Spinal cord (tissue), 10 donors: ENCODE measurements around the gene TBC1D22A. TPM values are rescaled to one million over a fixed set of nuclear protein-coding genes. Genes with fewer than 3 reads are reported as not detected.

Source experiments
- DNase-seq, 6 donors: peaks; one replicate each; pipeline versions ENCODE4 v3.0.0 to v3.0.0-alpha.2; 2013 to 2015; ENCODE audit warnings: low spot score in 6 of 6, low read depth in 4 of 6
- H3K27ac ChIP-seq: one replicate; pipeline ENCODE4 v1.5.1; 2013; ENCODE audit warnings: low read depth, low read length, control low read depth
- H3K27me3 ChIP-seq: one replicate; pipeline ENCODE4 v1.6.1; 2013; ENCODE audit warnings: low read length; ENCODE audit not compliant: control insufficient read depth, insufficient read depth
- H3K36me3 ChIP-seq: one replicate; pipeline ENCODE4 v1.6.1; 2013; ENCODE audit warnings: low read length; ENCODE audit not compliant: control insufficient read depth, insufficient read depth
- H3K4me1 ChIP-seq: one replicate; pipeline ENCODE4 v1.6.1; 2013; ENCODE audit warnings: low read length; ENCODE audit not compliant: control insufficient read depth, insufficient read depth
- H3K4me3 ChIP-seq: one replicate; pipeline ENCODE4 v1.5.1; 2013; ENCODE audit warnings: low read depth, low read length, control low read depth
- H3K9me3 ChIP-seq: one replicate; pipeline ENCODE4 v1.6.1; 2013; ENCODE audit warnings: low read length; ENCODE audit not compliant: control insufficient read depth, insufficient read depth
- WGBS: methylation state at CpG from one replicate; pipeline ENCODE4 v1.1.5; 2013; ENCODE audit warnings: missing lambda C conversion rate; ENCODE audit not compliant: insufficient coverage; 5-methylcytosine and 5-hydroxymethylcytosine counted together
- polyA plus RNA-seq, 2 donors: library from polyadenylated mRNA; unstranded; fragments of 120-200 nt; gene quantifications; one replicate each; pipeline ENCODE4 v1.2.1, GENCODE V29; 2013; ENCODE audit not compliant: insufficient read length in 2 of 2
- total RNA-seq, 2 donors: library from RNA; depleted of rRNA in 1 of 2; stranded (reverse); fragments of 120-200 nt in 1 of 2; fragments of >200 nt in 1 of 2; gene quantifications; one replicate each; pipeline versions ENCODE4 v1.2.3 to v1.2.4, GENCODE V29; 2013 to 2014
- donor health status: healthy.

TBC1D22A gene
- total and polyA plus RNA-seq, 4 donors = 7.1 to 14.6 (median 10.8) TPM

DNA sequence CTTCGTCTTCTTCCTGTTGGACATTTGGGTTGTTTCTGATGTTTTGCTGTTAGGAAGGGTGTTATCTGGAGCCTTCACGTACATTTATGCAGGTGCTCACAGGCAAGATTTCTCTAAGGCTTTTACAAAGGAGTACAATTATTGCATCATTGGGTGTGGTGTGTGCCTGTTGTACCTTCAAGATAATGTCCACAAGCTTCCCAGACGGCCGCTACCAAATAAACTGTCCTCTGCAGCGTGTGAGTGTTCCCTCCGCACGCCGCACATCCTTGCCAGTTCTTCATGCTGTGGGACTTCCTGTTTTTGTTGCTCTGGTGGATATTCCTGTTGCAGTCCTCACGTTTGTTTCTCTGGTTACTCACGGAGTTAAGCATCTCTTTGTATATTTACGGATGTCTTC is 133.3 kb downstream of the TBC1D22A start:
- WGBS = 78% methylated on average over 6 of the region's 11 CpGs
- Histone ChIP-seq H3K4me3 (no peak overlapping the region), H3K4me1 (peaks cover 22% of the 10 kb centered on the region), H3K27me3 (no peaks in the 10 kb centered on the region), H3K36me3 (peaks cover 22% of the 10 kb centered on the region), H3K27ac (no peak overlapping the region), H3K9me3 (no peaks in the 10 kb centered on the region)
- DNase-seq = no peak

DNA sequence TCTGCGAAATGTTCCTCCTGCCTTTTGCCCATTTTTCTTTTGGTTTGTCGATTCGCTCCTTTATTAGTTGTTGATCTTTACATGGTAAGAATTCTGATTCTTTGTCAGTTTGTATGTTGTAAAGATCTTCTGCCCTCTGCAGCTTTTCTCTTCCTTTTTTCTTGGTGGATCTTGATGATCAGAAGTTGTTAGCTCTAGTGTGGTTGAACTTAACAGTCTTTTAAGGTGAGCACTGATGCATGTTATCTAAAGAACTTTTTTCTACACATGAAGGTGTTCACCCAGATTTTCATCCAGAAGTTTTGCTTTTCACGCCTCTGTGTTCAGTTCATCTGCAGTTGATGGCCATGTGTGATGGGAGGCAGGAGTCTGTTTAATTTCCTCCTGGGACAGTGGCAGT is 133.7 kb downstream of the TBC1D22A start:
- Histone ChIP-seq H3K27ac (no peak overlapping the region), H3K9me3 (no peaks in the 10 kb centered on the region), H3K4me3 (no peak overlapping the region), H3K36me3 (peaks cover 20% of the 10 kb centered on the region), H3K27me3 (no peaks in the 10 kb centered on the region), H3K4me1 (peaks cover 22% of the 10 kb centered on the region)
- DNase-seq = no peak
- no CpG with 5 or more reads among the region's 4 CpGs for WGBS

DNA sequence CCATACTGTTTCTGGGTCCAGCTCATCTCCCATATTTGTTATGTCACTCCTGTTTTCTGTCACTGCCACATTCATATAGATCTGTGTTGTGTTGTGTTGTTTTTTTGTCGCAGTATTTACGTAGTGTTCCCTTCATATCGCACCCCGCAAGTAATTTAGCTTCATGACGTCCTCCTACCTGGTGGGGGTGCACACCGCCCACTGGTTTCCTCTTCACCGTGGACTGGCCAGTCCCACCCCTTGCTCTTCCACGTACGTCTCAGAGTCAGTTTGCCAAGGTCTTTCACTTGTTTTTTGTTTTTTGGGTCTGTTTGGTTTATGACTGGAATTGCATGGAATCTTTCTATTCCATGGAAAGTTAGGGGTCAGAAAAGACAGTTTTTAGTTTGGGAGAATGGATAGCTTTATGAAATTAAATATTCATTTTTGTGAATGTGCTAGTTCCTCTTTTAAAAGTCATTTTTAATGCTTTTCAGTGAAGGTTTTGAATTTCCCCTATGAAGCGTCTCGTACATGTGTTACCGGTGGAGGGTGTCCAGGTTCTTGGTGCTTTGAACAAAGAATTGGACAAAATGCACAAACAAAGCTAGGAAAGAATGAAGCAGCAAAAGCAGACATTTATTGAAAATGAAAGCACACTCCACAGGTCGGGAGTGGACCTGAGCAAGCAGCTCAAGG is 134.3 kb downstream of the TBC1D22A start:
- H3K4me1 ChIP-seq = peaks cover 22% of the 10 kb centered on the region
- no peaks in the 10 kb centered on the region for H3K9me3 ChIP-seq
- H3K27ac ChIP-seq = no peak overlapping the region
- H3K36me3 ChIP-seq = peaks cover 20% of the 10 kb centered on the region
- H3K4me3 ChIP-seq = no peak overlapping the region
- DNase-seq = no peak
- 98% methylated on average over 8 of the region's 13 CpGs for WGBS
- H3K27me3 ChIP-seq = no peaks in the 10 kb centered on the region

DNA sequence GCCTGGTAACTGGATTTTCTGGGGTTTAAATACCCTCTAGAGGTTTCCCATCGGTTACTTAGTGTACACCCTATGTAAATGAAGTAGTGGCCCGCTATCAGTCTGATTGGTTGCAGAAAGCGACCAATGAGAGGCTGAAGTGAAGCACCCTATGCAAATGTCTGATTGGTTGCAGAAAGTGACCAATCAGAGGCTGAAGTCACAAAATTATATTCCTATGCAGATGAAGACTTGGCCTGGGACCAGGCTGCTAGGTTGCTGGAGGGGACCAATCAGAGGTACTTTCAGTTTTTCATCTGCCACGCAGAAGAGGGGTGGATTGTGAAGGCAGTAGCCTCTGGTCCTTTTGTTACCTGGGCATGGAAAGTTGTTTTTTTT is 134.8 kb downstream of the TBC1D22A start:
- DNase-seq = no peak
- Histone ChIP-seq H3K27ac (no peak overlapping the region), H3K27me3 (no peaks in the 10 kb centered on the region), H3K9me3 (no peaks in the 10 kb centered on the region), H3K4me1 (peaks cover 22% of the 10 kb centered on the region), H3K4me3 (no peak overlapping the region), H3K36me3 (peaks cover 20% of the 10 kb centered on the region)
- WGBS = 96% methylated on average over 4 of the region's 4 CpGs

DNA sequence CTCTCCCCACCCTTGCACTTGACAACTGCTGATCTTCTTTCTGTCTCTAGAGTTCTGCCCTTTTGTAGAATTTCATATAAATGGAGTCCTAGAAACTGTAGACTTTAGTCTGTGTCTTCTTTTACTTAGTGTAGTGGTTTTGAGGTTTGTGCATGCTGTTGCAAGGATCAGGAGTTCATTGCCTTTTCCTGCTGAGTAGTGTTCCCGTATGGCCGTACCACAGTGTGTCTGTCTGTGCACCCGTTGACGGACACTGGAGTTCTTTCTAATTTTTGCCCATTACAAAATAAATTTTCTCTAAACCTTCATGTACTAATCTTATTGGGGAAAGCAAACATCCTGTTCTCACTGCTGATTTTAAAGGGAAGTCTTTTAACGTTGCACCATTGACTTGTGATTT is 138.1 kb downstream of the TBC1D22A start:
- no peak overlapping the region for H3K27ac ChIP-seq
- H3K4me1 ChIP-seq = peaks cover 11% of the 10 kb centered on the region
- H3K36me3 ChIP-seq = peaks cover 17% of the 10 kb centered on the region
- H3K27me3 ChIP-seq = no peaks in the 10 kb centered on the region
- H3K9me3 ChIP-seq = no peaks in the 10 kb centered on the region
- WGBS = no CpG with 5 or more reads among the region's 5 CpGs
- DNase-seq = no peak
- H3K4me3 ChIP-seq = no peak overlapping the region

DNA sequence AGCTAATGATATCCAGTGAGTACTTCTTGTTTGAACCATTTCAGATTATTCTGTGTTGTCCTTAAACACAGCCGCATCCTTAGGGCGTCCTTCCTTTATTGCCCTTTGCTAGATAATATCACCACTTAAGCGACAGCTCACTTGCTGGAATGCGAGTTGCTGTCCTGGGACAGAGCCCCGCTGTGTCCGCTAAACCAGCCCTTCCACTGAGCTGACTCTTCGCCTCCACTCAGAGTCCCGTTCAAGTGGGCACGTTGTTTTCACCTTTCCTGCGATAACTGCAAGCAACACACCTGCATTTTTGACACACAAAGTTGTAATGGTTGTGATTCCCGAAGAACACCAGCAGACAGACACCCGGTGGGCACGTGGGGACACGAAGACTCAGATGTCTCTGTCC is 140.0 kb downstream of the TBC1D22A start:
- H3K27me3 ChIP-seq = no peaks in the 10 kb centered on the region
- H3K4me3 ChIP-seq = no peak overlapping the region
- no peak overlapping the region for H3K27ac ChIP-seq
- peaks cover 22% of the 10 kb centered on the region for H3K36me3 ChIP-seq
- WGBS = 89% methylated on average over 14 of the region's 14 CpGs
- H3K4me1 ChIP-seq = peaks cover 11% of the 10 kb centered on the region
- no peaks in the 10 kb centered on the region for H3K9me3 ChIP-seq
- no peak for DNase-seq

DNA sequence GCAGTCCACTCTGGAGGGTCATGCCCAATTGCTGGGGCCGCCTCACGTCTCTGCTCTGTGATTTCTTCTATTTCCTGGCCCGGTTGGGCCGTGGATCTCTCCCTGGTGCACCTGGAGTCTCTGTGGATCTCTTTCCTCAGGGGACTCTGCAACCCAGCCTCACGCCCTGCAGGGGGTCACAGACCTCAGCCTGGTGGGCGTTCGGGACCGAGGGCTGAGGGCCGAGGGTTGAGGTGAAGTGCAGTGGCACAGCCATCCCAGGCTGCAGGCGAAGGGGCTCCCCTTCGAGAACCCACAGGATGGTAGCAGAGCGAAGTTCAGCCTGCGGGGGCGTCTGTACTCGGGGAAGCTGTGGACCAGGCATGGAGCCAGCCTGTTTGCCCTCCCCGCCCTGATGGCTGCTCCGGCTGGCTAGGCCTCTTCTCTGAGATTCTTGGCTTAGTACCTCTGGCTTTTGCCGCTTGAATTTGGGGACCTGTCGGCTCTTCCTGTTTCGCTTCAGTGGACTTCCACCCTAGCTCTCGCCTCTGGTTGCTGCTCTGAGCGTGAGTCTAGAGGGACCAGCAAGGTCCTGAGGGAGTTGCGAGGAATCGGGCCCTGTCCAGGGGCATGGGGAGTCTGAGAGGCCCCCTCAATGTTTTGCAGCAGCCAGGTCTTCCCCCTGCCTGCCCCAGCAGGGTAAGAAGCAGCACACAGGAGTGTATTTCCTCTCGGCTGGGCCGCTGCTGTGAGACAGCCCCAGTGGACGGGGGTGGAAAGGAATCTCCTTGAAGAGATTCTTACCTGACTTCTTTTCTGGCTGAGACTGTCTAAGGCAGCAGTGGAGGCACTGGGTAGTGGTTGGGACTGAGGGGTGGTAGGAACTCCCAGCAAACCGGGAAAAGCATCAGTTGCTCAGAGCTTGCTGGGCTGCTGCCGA is 140.8 kb downstream of the TBC1D22A start:
- Histone ChIP-seq H3K4me3 (no peak overlapping the region), H3K4me1 (peaks cover 11% of the 10 kb centered on the region), H3K27me3 (no peaks in the 10 kb centered on the region), H3K27ac (no peak overlapping the region), H3K9me3 (no peaks in the 10 kb centered on the region), H3K36me3 (peaks cover 29% of the 10 kb centered on the region)
- DNase-seq = no peak
- 84% methylated on average over 29 of the region's 29 CpGs for WGBS

DNA sequence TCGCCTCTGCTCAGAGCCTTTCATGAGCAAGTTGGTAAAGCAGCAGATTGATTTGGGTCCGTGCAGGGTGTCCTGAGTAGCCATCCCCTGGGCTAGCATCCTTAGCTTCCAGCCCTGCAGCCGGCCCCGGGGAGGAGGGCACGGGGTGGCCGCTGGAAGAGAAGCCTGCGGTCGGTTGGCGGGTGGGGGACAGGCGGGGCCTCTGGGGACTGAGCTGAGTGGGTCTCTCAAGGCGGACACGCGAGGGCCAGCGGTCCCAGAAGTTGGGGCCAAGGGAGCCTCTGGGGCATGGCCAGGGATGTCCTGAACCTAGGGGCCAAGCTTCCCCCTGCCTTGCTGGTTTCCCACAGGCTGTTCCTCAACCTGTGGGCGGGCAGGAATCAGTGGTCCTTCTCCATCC is 143.0 kb downstream of the TBC1D22A start:
- Histone ChIP-seq H3K9me3 (no peaks in the 10 kb centered on the region), H3K4me1 (peaks cover 11% of the 10 kb centered on the region), H3K4me3 (no peak overlapping the region), H3K27ac (no peak overlapping the region), H3K36me3 (peaks cover 40% of the 10 kb centered on the region), H3K27me3 (no peaks in the 10 kb centered on the region)
- no peak for DNase-seq
- 91% methylated on average over 15 of the region's 15 CpGs for WGBS

DNA sequence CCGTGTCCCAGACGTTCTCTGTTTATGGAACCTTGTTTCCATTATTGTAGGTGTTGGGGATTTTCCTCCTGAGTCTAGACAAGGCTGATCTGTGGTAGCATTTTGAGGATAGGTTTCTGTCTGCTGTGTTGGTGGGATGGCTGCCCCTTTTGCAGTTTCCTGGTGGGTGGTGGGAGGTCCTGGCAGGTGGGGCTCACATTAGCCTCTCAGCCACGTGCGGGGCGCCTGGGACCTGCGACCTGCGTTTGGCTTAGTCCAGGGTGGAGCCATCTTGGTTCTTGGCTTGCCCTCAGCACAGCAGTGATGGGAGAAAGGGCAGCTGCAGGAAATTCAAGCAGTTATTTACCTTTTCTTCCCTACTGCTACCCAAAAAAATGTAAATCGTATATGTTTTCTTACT is 143.4 kb downstream of the TBC1D22A start:
- peaks cover 11% of the 10 kb centered on the region for H3K4me1 ChIP-seq
- no peaks in the 10 kb centered on the region for H3K27me3 ChIP-seq
- H3K27ac ChIP-seq = no peak overlapping the region
- peaks cover 44% of the 10 kb centered on the region for H3K36me3 ChIP-seq
- no peak overlapping the region for H3K4me3 ChIP-seq
- no peak for DNase-seq
- 85% methylated on average over 7 of the region's 8 CpGs for WGBS
- H3K9me3 ChIP-seq = no peaks in the 10 kb centered on the region
